ENCODE measurements around the gene SIDT2.

The SIDT2 gene

GRCh38 chr11:117189941-117190544 lies 11.5 kb downstream of the SIDT2 start:
- DNase-seq, result no peak

- DNase-seq, result no peak
Measured at GRCh38 chr11:117191680-117192400, 13.3 kb downstream of the SIDT2 start.

- DNase-seq, result no peak
Measured at GRCh38 chr11:117192401-117192875, 13.9 kb downstream of the SIDT2 start.

- no peak for DNase-seq
Measured at GRCh38 chr11:117193130-117194020, 14.8 kb downstream of the SIDT2 start.

- DNase-seq, result no peak
Measured at GRCh38 chr11:117194267-117194666, 15.7 kb downstream of the SIDT2 start.

- no peak for DNase-seq
Measured at GRCh38 chr11:117195258-117195657, 16.7 kb downstream of the SIDT2 start.

- DNase-seq, result no peak
Measured at GRCh38 chr11:117195761-117196160, 17.2 kb downstream of the SIDT2 start.

- DNase-seq, result no peak
Measured at GRCh38 chr11:117197006-117197405, 18.5 kb downstream of the SIDT2 start.

GRCh38 chr11:117197516-117198456 lies 19.2 kb downstream of the SIDT2 start:
- no peak for DNase-seq

- DNase-seq, result no peak
Measured at GRCh38 chr11:117198613-117199012, 20.1 kb downstream of the SIDT2 start.

- DNase-seq, result no peak
Measured at GRCh38 chr11:117199053-117199915, 20.7 kb downstream of the SIDT2 start, which contains the start of gene TAGLN. TSS of gene TAGLN (plus strand) at chr11:117199370. CDS start at chr11:117203014, 3,644 bp downstream.

GRCh38 chr11:117199916-117200812 lies 21.6 kb downstream of the SIDT2 start:
- DNase-seq, result no peak

- DNase-seq, result no peak
Measured at GRCh38 chr11:117200813-117201657, 22.5 kb downstream of the SIDT2 start.

GRCh38 chr11:117201658-117202305 lies 23.2 kb downstream of the SIDT2 start:
- no peak for DNase-seq

GRCh38 chr11:117202386-117203068 lies 24.0 kb downstream of the SIDT2 start:
- DNase-seq, result no peak

GRCh38 chr11:117203069-117203407 lies 24.5 kb downstream of the SIDT2 start:
- no peak for DNase-seq

- DNase-seq, result no peak
Measured at GRCh38 chr11:117204283-117205080, 25.9 kb downstream of the SIDT2 start.

Data from bone marrow (tissue), 2 donors.